Measurements from ENCODE around the gene LPCAT2. TPM values are rescaled to one million over a fixed set of nuclear protein-coding genes. Genes with fewer than 3 reads are reported as not detected.
"Not testable (repeated sequence)": the region's sequence is repeated elsewhere in the genome, so short reads cannot be mapped to it uniquely, and the experiment has no call there.

Gene LPCAT2
- total RNA-seq, 2 donors from 2014 or later, result 0.73 to 1.5 TPM

GRCh38 chr16:55613613-55614335, 104.9 kb downstream of the LPCAT2 start:
- ATAC-seq (replicated peaks), result no peak
- H3K36me3 Mint-ChIP-seq (ENCODE audit: low read depth), result no peaks in the 10 kb centered on the region
- H3K27ac Mint-ChIP-seq, result no peak overlapping the region
- H3K27me3 Mint-ChIP-seq, result peaks cover 33% of the 10 kb centered on the region
- peaks cover 4% of the 10 kb centered on the region for H3K9me3 Mint-ChIP-seq
- H3K4me1 Mint-ChIP-seq, result no peaks in the 10 kb centered on the region
- no peak overlapping the region for H3K4me3 Mint-ChIP-seq

GRCh38 chr16:55615071-55615470, 106.2 kb downstream of the LPCAT2 start:
- Mint-ChIP-seq H3K4me3 (no peak overlapping the region), H3K9me3 (peaks cover 4% of the 10 kb centered on the region)

GRCh38 chr16:55615670-55616069, 106.8 kb downstream of the LPCAT2 start:
- H3K27me3 Mint-ChIP-seq, result peaks cover 27% of the 10 kb centered on the region
- ATAC-seq (replicated peaks); H3K27ac Mint-ChIP-seq; H3K4me1 Mint-ChIP-seq; H3K4me3 Mint-ChIP-seq; H3K36me3 Mint-ChIP-seq (ENCODE audit: low read depth); H3K9me3 Mint-ChIP-seq: not testable (repeated sequence)

More at GRCh38 chr16:55615071-55615470, 106.2 kb downstream of the LPCAT2 start:
- ATAC-seq (replicated peaks), result no peak
- peaks cover 32% of the 10 kb centered on the region for H3K27me3 Mint-ChIP-seq
- H3K27ac Mint-ChIP-seq, result no peak overlapping the region
- no peaks in the 10 kb centered on the region for H3K36me3 Mint-ChIP-seq (ENCODE audit: low read depth)
- no peaks in the 10 kb centered on the region for H3K4me1 Mint-ChIP-seq

GRCh38 chr16:55621771-55622170, 112.9 kb downstream of the LPCAT2 start:
- H3K27ac Mint-ChIP-seq, result no peak overlapping the region
- H3K36me3 Mint-ChIP-seq (ENCODE audit: low read depth), result no peaks in the 10 kb centered on the region
- no peaks in the 10 kb centered on the region for H3K9me3 Mint-ChIP-seq
- peaks cover 8% of the 10 kb centered on the region for H3K27me3 Mint-ChIP-seq
- ATAC-seq (replicated peaks), result no peak
- H3K4me3 Mint-ChIP-seq, result no peak overlapping the region
- H3K4me1 Mint-ChIP-seq, result no peaks in the 10 kb centered on the region

GRCh38 chr16:55622272-55622671, 113.4 kb downstream of the LPCAT2 start:
- ATAC-seq (replicated peaks), result no peak
- Mint-ChIP-seq H3K27me3 (peaks cover 11% of the 10 kb centered on the region), H3K27ac (no peak overlapping the region)

GRCh38 chr16:55622930-55623561, 114.2 kb downstream of the LPCAT2 start:
- ATAC-seq (replicated peaks), result no peak

More at GRCh38 chr16:55622272-55622671, 113.4 kb downstream of the LPCAT2 start:
- H3K9me3 Mint-ChIP-seq, result no peaks in the 10 kb centered on the region
- H3K4me3 Mint-ChIP-seq, result no peak overlapping the region
- H3K36me3 Mint-ChIP-seq (ENCODE audit: low read depth), result no peaks in the 10 kb centered on the region
- H3K4me1 Mint-ChIP-seq, result no peaks in the 10 kb centered on the region

GRCh38 chr16:55623640-55624039, 114.8 kb downstream of the LPCAT2 start:
- peaks cover 3% of the 10 kb centered on the region for H3K27me3 Mint-ChIP-seq
- ATAC-seq (replicated peaks), result no peak
- H3K4me3 Mint-ChIP-seq, result no peak overlapping the region
- H3K9me3 Mint-ChIP-seq, result no peaks in the 10 kb centered on the region
- no peaks in the 10 kb centered on the region for H3K36me3 Mint-ChIP-seq (ENCODE audit: low read depth)
- no peaks in the 10 kb centered on the region for H3K4me1 Mint-ChIP-seq
- H3K27ac Mint-ChIP-seq, result no peak overlapping the region

More at GRCh38 chr16:55622930-55623561, 114.2 kb downstream of the LPCAT2 start:
- H3K9me3 Mint-ChIP-seq, result no peaks in the 10 kb centered on the region
- H3K4me3 Mint-ChIP-seq, result no peak overlapping the region
- H3K36me3 Mint-ChIP-seq (ENCODE audit: low read depth), result no peaks in the 10 kb centered on the region
- peaks cover 8% of the 10 kb centered on the region for H3K27me3 Mint-ChIP-seq
- no peaks in the 10 kb centered on the region for H3K4me1 Mint-ChIP-seq
- no peak overlapping the region for H3K27ac Mint-ChIP-seq

- H3K27ac Mint-ChIP-seq, result no peak overlapping the region
- H3K36me3 Mint-ChIP-seq (ENCODE audit: low read depth), result no peaks in the 10 kb centered on the region
- no peak for ATAC-seq (replicated peaks)
- H3K9me3 Mint-ChIP-seq, result no peaks in the 10 kb centered on the region
- no peaks in the 10 kb centered on the region for H3K4me1 Mint-ChIP-seq
- peaks cover 6% of the 10 kb centered on the region for H3K27me3 Mint-ChIP-seq
- H3K4me3 Mint-ChIP-seq, result no peak overlapping the region
These were observed 115.8 kb downstream of the LPCAT2 start for GRCh38 chr16:55624696-55625095.

GRCh38 chr16:55625843-55626242, 117.0 kb downstream of the LPCAT2 start:
- Mint-ChIP-seq H3K4me1 (no peaks in the 10 kb centered on the region), H3K27me3 (peaks cover 6% of the 10 kb centered on the region), H3K9me3 (no peaks in the 10 kb centered on the region), H3K4me3 (no peak overlapping the region), H3K27ac (no peak overlapping the region), H3K36me3 (ENCODE audit: low read depth) (no peaks in the 10 kb centered on the region)
- ATAC-seq (replicated peaks), result no peak

- Mint-ChIP-seq H3K36me3 (ENCODE audit: low read depth) (no peaks in the 10 kb centered on the region), H3K9me3 (no peaks in the 10 kb centered on the region), H3K27me3 (peaks cover 6% of the 10 kb centered on the region), H3K27ac (no peak overlapping the region), H3K4me1 (no peaks in the 10 kb centered on the region), H3K4me3 (no peak overlapping the region)
- no peak for ATAC-seq (replicated peaks)
These were observed 119.6 kb downstream of the LPCAT2 start for GRCh38 chr16:55628306-55628968.

GRCh38 chr16:55630774-55631173, 121.9 kb downstream of the LPCAT2 start:
- H3K27ac Mint-ChIP-seq, result no peak overlapping the region
- peaks cover 7% of the 10 kb centered on the region for H3K27me3 Mint-ChIP-seq
- ATAC-seq (replicated peaks), result no peak
- H3K36me3 Mint-ChIP-seq (ENCODE audit: low read depth), result no peaks in the 10 kb centered on the region
- H3K4me1 Mint-ChIP-seq, result no peaks in the 10 kb centered on the region
- no peak overlapping the region for H3K4me3 Mint-ChIP-seq
- no peaks in the 10 kb centered on the region for H3K9me3 Mint-ChIP-seq

- ATAC-seq (replicated peaks), result no peak
- Mint-ChIP-seq H3K36me3 (ENCODE audit: low read depth) (no peaks in the 10 kb centered on the region), H3K27me3 (peaks cover 12% of the 10 kb centered on the region)
These were observed 123.4 kb downstream of the LPCAT2 start for GRCh38 chr16:55632259-55632658.

GRCh38 chr16:55634193-55634592, 125.3 kb downstream of the LPCAT2 start:
- H3K4me3 Mint-ChIP-seq, result no peak overlapping the region
- H3K27ac Mint-ChIP-seq, result no peak overlapping the region
- H3K27me3 Mint-ChIP-seq, result peaks cover 16% of the 10 kb centered on the region
- H3K36me3 Mint-ChIP-seq (ENCODE audit: low read depth), result no peaks in the 10 kb centered on the region
- H3K4me1 Mint-ChIP-seq, result no peaks in the 10 kb centered on the region
- no peak for ATAC-seq (replicated peaks)
- no peaks in the 10 kb centered on the region for H3K9me3 Mint-ChIP-seq

More at GRCh38 chr16:55632259-55632658, 123.4 kb downstream of the LPCAT2 start:
- H3K9me3 Mint-ChIP-seq, result no peaks in the 10 kb centered on the region
- H3K27ac Mint-ChIP-seq, result no peak overlapping the region
- H3K4me1 Mint-ChIP-seq, result no peaks in the 10 kb centered on the region
- no peak overlapping the region for H3K4me3 Mint-ChIP-seq

Data from activated T-helper 17 cell treated with anti-CD3 and anti-CD28 coated beads, Interleukin-2, amount 50 U/mL, for 72 hours (primary cell).